Stimulated activated CD8-positive, alpha-beta memory T cell treated with anti-CD3 and anti-CD28 coated beads, Interleukin-4, amount 100 ng/mL, for 48 hours (primary cell): ENCODE results near the gene AUTS2.
"Not testable (repeated sequence)": the region's sequence is repeated elsewhere in the genome, so short reads cannot be mapped to it uniquely, and the experiment has no call there.

Source experiments
- DNase-seq: peaks from one replicate; pipeline ENCODE4 v3.0.0-alpha.2; 2020

The AUTS2 gene

DNA sequence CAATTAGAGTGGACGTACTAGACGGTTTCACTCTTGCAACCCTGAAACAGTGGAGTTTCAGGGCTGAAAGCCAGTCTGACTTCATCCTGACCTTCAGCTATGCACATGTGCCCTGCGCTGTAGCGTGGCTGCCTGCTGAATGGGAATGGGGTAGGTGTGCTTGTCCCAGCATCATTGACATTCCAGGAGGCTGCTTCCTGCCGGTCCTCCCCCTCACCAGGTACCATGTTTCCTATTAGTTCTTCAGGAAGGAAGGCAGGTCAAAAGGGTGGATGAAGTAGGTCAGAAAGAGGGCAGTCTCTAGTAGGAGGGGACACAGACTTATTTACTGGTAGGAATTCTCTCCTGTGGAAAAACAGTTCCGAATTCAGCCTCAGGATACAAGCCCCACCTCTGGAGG is 981.9 kb downstream of the AUTS2 start:
- DNase-seq, result no peak

DNA sequence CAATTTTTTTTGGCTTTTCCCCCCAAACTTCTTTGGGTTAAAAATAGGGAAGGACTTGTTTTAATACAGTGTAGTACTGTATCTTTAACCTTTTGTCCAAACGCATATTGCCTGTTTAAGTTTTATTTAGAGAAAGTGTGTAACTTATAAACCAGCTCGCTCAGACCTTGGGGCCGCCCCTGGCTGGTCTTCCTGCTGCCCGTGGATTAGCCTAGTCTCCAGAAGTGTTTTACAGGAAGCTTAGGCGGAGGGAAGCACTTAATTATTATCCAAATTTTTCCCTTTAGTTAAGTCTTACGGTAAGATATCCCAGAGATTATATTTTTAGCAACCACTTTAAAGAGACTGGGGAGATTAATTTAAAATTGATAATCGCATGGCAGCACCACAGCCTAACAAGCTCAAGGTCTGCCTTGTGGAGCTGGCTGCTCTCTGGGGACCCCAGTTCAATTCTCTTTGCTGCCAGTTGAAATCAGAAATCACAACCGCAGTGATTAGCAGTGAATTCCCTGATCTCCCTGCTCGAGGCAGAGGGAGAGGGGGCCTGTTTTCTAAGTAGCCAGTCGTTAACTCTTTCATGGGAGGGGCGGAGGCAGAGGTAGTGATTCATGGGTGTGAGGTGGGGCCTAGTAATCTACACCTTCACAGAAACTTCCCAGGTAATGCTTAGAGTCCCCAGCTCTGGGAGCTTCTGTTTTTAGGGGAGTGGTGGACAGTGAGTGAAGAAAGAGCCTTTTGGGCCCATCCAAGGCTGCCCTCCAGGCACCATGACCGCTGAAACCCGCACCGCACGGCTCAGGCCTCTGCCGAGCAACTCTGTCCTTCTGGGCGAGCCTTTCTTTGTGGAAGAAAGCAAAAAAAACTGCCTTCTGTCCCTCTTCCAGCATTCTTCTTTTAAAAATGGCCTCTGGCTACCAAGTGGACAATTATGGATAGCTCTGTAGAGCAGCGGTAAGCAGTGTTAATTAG is 984.9 kb downstream of the AUTS2 start:
- DNase-seq, result no peak

DNA sequence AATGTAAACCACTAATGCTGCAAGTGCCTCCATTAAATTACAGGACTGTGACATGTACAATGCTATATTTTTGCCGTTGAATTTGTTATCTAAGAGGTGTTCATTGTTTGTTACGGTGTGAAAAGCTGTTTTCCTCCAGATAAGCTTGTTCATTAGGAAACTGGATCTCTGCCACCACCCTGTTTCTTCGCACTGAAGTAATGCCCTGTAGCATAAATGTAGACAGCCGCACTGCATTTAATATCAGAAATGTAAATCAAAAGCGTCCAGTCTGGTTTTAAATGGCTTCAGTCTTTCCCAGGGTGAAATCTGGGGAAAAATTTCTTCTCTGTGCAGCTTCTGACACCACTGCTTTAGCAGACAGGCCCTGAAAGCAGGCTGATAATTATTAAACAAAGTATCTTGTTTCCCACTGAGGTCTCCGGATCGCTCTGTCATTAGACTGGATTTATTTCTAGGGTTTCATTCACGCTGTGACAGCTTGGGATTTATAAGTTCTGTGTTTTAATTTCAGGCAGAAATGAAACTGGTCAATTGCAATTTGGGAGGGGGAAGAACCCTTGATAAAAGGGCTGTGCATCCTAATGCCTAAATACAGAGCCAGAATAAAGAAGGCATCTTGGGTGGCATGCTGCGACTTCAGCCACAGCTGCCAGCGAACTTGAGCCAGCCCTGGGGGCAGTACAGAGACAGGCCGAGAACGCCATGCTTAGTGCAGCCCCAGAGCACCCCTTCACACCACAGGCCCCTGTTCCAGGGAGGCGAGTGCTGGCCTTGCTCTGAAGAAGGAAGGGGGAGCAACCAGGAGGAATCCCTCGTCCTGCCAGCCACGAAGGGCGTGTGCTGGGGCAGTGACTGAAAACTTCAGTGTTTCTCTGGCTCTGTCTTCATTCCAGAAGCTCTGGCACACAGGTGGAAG is 985.9 kb downstream of the AUTS2 start:
- DNase-seq, result no peak

DNA sequence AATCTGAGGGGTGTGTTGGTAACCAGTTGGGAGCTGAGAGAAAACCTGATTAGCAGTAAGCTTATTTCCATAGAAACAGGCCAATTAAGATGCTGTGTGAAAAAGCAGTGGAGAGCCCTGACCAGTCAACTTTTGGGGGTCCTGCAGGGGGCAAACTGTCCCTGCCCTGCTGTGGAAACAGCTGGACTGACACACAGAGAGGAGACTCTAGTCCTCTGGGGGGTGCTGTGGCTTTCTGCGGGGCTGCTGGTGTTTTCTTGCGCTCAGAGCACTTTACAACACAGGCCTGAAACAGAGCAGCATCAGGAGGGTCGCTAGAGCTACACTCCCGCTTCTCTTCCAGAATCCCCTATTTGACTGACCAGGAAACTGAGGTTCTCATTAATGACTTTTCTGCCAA is 986.8 kb downstream of the AUTS2 start:
- no peak for DNase-seq

DNA sequence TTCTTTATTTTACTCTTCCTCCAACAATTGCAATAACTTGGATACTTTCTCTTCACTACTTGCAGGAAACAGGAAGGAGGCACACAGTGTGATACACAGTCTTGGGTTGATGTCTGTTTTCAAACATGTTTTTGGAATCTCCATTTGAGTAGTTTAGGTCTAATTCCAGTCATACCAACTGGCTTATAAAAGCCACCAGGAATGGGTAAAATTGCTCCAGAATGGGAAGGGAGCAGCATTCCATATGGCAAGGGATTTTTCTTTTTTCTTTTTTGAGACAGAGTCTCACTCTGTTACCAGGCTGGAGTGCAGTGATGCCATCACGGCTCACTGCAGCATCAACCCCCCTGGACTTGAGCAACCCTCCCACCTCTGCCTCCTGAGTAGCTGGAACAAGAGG is 988.5 kb downstream of the AUTS2 start:
- DNase-seq, result no peak

DNA sequence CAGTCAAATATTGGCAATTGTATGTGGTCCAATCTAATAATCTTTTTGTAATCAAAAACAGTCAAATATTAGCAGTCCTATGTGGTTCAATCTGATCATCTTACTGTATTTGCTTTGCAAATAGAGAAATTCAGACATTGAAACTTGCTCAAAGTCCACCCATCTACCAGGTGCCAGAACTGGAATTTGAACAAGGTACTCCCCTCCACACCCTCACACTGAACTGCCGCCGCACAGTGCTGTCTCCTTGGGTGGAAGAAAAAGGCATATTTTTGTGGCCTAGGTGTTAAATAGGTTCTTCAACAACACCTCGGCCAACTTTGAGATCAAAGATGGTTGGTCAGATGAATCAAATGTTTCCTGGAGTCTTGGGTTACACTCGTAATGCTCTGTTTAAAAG is 989.5 kb downstream of the AUTS2 start:
- no peak for DNase-seq

DNA sequence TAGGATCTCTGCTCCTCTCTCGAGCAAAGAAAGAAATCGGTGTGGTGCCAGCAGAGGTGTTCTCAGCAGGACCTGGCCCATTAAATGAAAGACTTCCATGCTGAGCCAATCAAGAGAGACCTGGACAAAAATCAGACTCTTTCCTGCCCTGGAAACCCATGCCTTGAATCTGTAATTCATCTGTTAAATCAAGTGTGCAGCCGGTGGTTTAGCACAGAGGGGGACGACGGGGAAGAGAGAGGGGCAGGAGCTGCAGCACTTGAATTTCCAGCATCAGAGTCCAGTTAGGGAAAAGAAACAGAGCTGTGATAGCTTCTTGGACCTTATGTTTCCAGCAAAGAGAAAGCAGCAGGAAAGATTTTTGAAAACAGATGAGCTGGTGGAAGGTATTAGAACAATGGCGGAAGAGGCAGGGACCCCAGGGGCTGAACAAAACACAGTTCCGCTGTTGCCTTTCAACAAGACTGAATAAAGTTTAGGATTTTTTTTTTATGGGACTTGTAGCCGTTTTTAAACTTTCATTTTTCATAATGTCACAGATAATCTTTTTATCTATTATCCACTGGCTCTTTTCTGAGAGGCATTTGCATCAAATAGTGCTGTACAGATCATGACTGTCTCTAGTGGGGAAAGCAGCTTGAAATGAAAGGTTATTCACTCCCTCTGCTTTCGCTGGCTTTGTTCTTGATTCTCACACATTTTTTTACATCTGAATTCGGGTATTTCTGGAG is 990.1 kb downstream of the AUTS2 start:
- DNase-seq, result no peak

DNA sequence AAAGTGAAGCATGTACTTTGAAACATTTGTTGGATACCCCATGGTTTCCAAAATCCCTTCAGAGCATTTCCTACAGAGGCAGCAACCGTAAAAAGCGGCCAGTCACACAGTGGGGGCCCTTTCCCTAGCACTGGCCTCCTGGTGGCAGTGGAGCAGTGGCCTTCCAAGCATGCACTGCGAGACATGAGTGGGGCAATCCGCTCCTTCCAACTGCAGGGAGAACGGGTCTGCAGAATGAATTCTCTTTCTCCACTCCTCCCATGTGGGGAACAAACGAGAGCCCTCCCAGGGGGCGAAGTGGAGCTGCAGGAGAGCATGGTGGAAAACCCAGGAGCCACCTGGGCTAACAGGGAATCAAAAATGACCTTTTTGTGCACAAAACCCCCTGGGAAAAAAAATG is 990.7 kb downstream of the AUTS2 start:
- no peak for DNase-seq

DNA sequence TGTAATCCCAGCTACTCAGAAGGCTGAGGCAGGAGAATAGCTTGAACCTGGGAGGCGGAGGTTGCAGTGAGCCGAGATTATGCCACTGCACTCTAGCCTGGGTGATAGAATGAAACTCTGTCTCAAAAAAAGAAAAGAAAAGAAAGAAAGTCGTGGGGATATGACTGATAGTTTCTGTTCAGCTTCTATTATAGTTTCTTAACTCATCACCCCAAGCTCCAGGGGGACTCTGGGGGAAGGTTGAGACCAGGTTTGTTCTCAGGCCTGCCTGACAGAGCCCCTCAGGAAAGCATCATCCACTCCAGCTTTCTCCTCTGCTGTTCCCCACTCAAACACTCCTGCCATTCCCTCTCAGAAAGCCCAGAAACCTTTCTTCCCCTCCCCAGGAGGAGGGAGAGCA is 991.3 kb downstream of the AUTS2 start:
- DNase-seq, result no peak

DNA sequence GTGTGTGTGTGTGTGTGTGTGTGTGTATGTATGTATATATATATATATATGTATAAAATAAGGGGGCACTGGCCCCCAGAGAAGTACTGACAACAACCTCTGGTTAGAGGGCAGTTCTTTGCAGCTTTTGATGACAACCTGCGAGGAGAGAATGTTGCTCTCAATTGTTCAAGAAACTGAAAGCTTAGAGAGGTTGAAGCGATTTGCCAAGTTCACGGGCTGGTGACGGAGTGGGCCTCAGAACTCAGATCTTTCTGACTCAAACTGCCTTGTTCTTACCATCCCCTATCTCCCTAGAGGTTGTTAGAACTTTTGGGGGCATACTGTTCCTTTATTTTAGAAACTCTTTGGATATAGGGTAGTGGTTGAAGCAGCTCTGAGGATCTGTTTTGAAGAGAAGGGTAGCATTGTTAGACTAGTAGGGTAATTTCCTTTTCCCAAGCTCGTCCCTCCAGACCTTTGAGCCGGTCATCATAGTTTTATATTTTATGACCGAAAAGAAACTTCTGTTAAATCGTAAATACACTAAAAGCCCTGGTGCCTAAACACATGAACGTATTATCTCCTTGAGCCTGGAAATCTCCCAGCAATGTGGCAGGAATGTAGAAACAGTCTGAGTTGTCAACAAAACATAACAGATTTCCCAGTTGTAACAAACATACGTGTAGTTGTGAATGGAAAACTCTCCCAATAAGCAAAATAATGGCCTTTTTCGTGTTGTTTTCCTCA is 992.0 kb downstream of the AUTS2 start:
- DNase-seq, result no peak

DNA sequence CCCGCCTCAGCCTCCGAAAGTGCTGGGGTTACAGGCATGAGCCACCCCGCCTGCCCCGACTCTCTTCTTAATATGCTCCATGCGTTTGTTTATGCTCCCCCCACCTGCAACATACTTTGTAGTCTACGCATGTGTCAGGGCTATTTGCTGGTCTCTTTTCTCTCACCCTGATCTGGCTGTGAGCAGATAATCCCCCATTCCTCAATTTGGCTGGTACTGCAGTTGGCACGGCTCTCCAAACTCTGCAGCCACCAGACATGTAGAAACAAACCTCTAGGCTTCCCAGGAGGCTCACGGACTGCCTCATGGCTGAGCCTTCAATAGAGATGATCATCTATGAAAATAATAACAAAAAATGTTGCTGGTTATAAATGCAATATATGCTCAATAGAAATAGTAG is 993.4 kb downstream of the AUTS2 start:
- no peak for DNase-seq

DNA sequence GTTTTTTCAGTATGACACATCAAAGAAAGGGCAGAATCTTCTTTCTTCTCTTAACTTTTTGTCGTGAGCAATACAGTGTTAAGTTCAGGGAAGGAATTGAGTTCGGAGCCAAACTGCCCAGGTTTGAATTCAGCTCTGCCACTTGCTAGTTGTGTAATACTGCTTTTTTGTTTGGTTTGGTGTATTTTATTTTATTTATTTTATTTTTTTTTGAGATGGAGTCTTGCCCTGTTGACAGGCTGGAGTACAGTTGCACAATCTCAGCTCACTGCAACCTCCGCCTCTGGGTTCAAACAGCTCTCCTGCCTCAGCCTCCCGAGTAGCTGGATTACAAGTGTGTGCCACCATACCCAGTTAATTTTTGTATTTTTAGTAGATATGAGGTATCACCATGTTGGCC is 993.9 kb downstream of the AUTS2 start:
- DNase-seq, result no peak

DNA sequence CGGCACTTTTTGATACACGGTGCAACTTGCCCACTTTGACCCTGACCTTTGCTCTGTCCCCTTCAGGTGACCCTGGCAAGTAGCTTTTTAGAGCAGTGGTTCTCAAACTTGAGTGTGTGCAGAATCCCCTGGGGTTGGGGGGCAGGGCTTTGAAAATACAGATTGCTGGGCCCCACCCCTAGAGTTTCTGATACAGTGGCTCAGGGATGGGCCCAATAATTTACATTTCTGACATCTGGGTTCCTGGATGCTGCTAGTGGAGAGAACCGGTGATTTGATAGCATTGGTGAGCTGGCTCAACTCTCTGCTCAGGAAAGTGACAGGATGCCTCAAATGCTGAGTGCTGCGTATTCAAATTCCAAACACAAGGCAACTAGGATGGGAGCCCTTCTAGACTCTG is 995.9 kb downstream of the AUTS2 start:
- no peak for DNase-seq

DNA sequence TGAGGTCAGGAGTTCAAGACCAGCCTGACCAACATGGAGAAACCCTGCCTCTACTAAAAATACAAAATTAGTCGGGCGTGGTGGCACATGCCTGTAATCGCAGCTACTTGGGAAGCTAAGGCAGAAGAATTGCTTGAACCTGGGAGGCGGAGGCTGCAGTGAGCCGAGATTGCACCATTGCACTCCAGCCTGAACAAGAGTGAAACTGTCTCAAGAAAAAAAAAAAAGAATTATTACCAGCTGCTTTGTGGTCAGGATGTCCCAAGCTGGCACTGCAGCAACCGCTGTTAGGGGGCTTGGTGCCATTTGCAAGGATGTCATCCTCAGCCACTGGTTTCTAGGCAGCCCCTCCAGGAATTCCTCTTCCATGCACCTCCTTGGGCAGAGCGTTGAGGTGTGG is 996.6 kb downstream of the AUTS2 start:
- DNase-seq, result not testable (repeated sequence)

DNA sequence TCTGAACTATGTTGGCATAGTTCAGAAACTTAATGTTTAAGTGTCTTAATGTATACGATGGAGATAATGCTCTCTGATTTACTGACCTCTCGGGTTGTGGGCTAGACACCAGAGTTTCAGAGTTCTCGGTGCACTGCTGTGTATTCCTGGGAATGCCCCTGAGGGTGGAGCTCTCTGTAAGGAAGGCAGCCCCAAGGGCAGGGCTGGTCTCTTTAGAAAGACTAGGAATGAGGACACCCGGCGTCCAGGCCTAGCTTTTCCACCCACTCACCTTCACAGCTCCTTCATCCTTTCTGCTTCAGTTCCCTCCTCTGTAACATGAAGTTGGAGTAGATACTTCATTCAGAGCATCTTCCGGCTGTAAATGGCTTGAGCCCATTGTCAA is 997.1 kb downstream of the AUTS2 start:
- DNase-seq, result no peak

DNA sequence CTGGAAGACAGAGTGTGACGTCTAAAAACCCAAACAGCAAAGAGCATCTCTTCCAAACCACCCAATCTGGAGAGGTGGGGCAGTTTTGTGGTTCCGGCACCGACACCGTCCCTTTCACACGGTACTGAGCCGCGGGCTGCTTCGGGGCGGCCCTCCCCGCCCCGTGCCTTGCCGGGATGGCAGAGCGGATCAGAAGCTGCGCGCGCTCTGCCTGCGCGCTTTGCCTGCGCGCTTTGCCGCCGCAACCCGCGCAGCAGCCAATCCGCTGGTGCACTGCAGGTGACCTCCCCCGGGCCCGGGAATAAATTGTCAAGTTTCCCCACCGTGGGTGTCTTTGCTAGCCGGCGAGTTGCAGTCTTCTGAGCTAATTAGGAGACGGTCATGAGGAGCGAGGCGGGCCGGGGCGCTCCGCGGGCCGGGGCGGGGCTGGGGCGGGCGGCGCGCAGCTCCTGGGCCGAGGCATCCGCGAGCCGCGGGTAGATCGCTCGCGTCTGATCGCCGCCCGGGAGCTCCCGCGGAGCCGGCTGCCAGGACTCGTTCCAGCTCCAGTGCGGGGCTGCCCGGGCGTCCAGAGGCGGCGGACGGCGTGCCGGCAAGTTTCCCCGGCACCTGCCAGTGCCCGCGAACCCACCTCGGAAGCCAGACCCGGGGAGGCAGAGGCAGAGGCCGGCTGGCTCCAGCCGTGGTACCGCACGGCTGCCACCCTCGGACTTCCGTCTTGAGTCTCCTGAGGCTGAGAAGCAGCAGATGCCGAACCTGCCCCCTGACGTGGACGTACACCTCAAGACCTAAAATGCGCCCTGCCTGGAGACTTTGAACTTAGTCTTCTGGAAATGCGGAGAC is 997.7 kb downstream of the AUTS2 start:
- DNase-seq, result peak; percentile 28

DNA sequence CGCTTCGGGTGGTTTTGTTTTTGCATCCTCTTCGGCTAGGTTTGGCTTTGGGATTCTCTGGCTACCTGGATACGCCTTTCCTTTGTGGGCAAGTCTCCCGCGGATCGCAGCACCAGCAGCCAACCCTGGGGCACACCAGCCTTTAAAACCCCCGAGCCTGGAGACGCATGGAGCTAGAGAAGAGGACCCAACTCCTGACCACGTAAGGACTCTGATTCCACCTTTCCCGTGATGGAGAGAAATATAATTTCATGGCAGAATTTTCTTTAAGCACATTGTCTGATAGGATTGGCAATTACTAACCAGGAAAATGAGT is 998.3 kb downstream of the AUTS2 start:
- no peak for DNase-seq

DNA sequence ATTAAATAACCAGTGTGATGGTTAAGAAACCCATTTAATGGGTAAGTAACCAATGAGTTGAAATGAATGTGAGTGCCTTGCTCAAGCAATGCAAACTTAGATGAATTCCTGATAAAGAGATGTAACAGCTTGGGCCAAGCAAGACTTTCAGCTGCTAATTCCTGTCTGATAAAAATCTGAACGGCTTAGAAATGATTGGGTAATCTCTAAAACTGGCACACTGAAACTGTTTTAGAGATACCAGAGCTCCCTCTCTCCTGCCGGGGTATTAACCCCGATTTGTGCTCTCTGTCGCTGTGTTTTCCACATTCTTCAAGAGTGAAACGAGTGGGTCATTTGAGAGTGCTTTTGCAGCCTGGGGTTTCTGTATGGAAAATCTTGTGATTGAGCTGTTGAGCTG is 998.8 kb downstream of the AUTS2 start:
- no peak for DNase-seq

DNA sequence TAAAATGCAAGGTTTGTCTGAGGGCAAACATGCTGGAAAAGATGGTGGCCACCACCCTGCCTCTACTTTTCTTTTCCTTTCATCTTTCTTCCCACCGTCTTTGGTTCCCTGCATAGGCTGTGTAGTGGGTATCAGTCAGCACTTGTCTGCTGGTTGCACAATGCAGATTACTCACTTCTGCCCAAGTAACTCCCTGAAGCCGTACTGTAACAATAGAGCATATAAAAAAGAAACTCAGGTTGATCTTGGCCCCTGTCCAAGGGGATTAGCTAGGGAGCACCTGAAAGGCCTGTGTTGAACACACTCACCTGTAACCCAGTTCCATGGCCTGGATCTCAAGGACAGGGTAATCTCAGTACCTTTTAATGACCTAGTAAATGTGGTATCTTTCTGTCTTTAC is 1000.7 kb downstream of the AUTS2 start:
- DNase-seq, result no peak

DNA sequence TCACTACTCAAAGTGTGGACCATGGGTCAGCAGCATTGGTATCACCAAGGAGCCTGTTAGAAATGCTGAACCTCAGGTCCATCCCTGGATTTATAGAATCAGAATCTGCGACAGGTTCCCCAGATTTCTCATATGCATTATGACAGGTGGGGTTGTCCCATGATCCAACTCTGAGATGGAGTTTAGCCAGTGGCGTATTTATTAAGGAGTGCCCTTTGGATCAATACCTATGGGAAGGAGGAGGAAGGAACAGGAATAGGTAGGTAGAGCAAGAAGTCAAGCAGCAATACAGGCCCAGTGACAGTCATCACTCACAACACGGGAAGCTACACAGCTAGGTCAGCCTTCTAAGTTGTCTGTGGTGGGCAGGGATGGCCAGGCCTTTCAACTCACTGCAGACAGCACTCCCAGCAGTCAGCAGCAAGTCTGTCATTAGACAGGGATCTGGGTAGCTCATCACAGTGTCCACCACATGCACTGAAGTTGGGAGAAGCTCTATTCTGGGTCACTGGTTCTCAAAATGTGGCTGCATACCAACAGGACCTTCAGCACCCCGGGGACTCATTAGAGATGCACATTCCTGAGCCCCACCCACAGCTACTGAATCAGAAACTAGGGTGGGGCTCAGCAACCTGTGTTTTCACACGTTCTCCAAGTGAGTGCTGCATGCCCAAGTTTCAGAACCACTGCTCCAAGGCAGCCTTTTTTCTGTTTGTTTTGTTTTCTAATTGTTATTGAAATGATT is 1001.3 kb downstream of the AUTS2 start:
- no peak for DNase-seq

DNA sequence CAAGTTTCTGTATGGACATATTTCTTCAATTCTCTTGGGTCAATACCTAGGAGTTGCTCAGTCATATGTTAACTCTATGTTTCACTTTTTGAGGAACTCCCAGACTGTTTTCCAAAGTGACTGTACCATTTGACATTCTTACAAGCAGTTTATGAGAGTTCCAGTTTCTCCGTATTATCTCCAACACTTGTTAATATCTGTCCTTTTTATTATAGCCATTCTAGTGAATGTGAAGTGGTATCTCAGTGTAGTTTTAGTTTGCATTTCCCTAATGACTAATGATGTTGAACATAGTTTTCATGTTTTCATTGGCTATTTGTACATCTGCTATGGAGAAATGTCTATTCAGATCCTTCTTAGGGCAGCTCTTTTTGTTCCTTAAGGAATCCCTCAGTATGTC is 1002.7 kb downstream of the AUTS2 start:
- DNase-seq, result no peak
